Endodermal cell (in vitro differentiated cells): ENCODE measurements around the gene CALCB. TPM values are rescaled to one million over a fixed set of nuclear protein-coding genes. Genes with fewer than 3 reads are reported as not detected.
A peak's percentile ranks its signal among the peaks of the same experiment; 100 is the strongest.

Source experiments
- DNase-seq: peaks from one replicate; pipeline ENCODE4 v3.0.0-alpha.2; 2017
- H3K27ac ChIP-seq: 2 replicates; pipeline ENCODE4 v1.5.1; 2013; ENCODE audit warnings: mild to moderate bottlenecking, low read depth, low read length, moderate library complexity
- H3K27me3 ChIP-seq: 2 replicates; pipeline ENCODE4 v1.6.1; 2013; ENCODE audit warnings: mild to moderate bottlenecking, low read length, moderate library complexity; ENCODE audit not compliant: insufficient read depth, control insufficient read depth, poor library complexity, severe bottlenecking
- H3K36me3 ChIP-seq: 2 replicates; pipeline ENCODE4 v1.7.0; 2013; ENCODE audit warnings: mild to moderate bottlenecking, low read length, moderate library complexity; ENCODE audit not compliant: control insufficient read depth, insufficient read depth
- H3K4me1 ChIP-seq: one replicate; pipeline ENCODE4 v1.7.0; 2013; ENCODE audit warnings: low read length; ENCODE audit not compliant: control insufficient read depth, insufficient read depth
- H3K4me3 ChIP-seq: 2 replicates; pipeline ENCODE4 v1.5.1; 2013; ENCODE audit warnings: mild to moderate bottlenecking, low read length, moderate library complexity
- H3K9ac ChIP-seq: 2 replicates; pipeline ENCODE4 v1.6.1; 2013; ENCODE audit warnings: mild to moderate bottlenecking, low read length, moderate library complexity; ENCODE audit not compliant: poor library complexity, severe bottlenecking; ENCODE audit errors: extremely low read depth
- H3K9me3 ChIP-seq: 2 replicates; pipeline ENCODE4 v1.6.1; 2013; ENCODE audit warnings: mild to moderate bottlenecking, low read length, moderate library complexity; ENCODE audit not compliant: control insufficient read depth
- H3K27ac Mint-ChIP-seq: 2 replicates; pipeline ENCODE4 v1.8.0; 2020; ENCODE audit warnings: mixed read lengths
- H3K27me3 Mint-ChIP-seq: 2 replicates; pipeline ENCODE4 v1.8.0; 2021; ENCODE audit warnings: mild to moderate bottlenecking, mixed read lengths; ENCODE audit not compliant: insufficient read depth
- H3K36me3 Mint-ChIP-seq: 2 replicates; pipeline ENCODE4 v1.8.0; 2020; ENCODE audit warnings: low read depth, mixed read lengths
- H3K4me1 Mint-ChIP-seq: 2 replicates; pipeline ENCODE4 v1.8.0; 2020; ENCODE audit warnings: mixed read lengths
- H3K4me3 Mint-ChIP-seq: 2 replicates; pipeline ENCODE4 v1.8.0; 2020; ENCODE audit warnings: mild to moderate bottlenecking, moderate library complexity, mixed read lengths
- H3K9me3 Mint-ChIP-seq: 2 replicates; pipeline ENCODE4 v1.8.0; 2020; ENCODE audit warnings: mild to moderate bottlenecking, mixed read lengths
- WGBS, 2 experiments: methylation state at CpG; one replicate each; pipeline versions ENCODE4 v1.1.5 to v1.1.7; 2013; ENCODE audit warnings: missing lambda C conversion rate in 2 of 2, mixed read lengths in 1 of 2; ENCODE audit not compliant: insufficient coverage in 1 of 2, insufficient read length in 1 of 2; 5-methylcytosine and 5-hydroxymethylcytosine counted together
- long read RNA-seq, 4 experiments: library from polyadenylated mRNA in 2 of 4; library from RNA in 1 of 4; library from capped mRNA in 1 of 4; stranded (forward) in 3 of 4; unstranded in 1 of 4; transcript quantifications; one replicate each; pipeline ENCODE4 v2.0.0, GENCODE V29; 2020 to 2021; ENCODE audit warnings: inconsistent platforms in 1 of 4
- polyA plus RNA-seq, 2 experiments: library from polyadenylated mRNA; stranded (reverse); fragments of 50-300 nt; gene quantifications; one replicate each; pipeline ENCODE4 v1.2.3, GENCODE V29; 2013
- total RNA-seq, 2 donors: library from RNA; stranded (reverse); fragmentation: NEBNext Ultra II Directional in 1 of 2; extraction: Animal tissue kit (Norgen Biotek cat#: 25700) in 1 of 2; gene quantifications; 2 replicates in 1 of 2; 3 replicates in 1 of 2; pipeline ENCODE4 v1.2.1, GENCODE V29; 2021
- TF ChIP-seq, protein P1 (sequence below): fragments of 200-600 bp; sonication (generic); conservative IDR thresholded peaks from 2 replicates; pipeline ENCODE4 v1.5.0; 2021; ENCODE audit warnings: antibody characterized with exemption, mild to moderate bottlenecking

Gene CALCB, protein sequence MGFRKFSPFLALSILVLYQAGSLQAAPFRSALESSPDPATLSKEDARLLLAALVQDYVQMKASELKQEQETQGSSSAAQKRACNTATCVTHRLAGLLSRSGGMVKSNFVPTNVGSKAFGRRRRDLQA
- not detected for total RNA-seq
- 2.1 TPM for polyA plus RNA-seq (2013, experiment 1 of 2)
- 1.9 TPM for polyA plus RNA-seq (2013, experiment 2 of 2)
- long read RNA-seq, experiment 1 = 0 reads
- long read RNA-seq, experiment 2 = 0 reads
- long read RNA-seq, experiment 3 = 0 reads
- long read RNA-seq, experiment 4 = 0 reads

DNA sequence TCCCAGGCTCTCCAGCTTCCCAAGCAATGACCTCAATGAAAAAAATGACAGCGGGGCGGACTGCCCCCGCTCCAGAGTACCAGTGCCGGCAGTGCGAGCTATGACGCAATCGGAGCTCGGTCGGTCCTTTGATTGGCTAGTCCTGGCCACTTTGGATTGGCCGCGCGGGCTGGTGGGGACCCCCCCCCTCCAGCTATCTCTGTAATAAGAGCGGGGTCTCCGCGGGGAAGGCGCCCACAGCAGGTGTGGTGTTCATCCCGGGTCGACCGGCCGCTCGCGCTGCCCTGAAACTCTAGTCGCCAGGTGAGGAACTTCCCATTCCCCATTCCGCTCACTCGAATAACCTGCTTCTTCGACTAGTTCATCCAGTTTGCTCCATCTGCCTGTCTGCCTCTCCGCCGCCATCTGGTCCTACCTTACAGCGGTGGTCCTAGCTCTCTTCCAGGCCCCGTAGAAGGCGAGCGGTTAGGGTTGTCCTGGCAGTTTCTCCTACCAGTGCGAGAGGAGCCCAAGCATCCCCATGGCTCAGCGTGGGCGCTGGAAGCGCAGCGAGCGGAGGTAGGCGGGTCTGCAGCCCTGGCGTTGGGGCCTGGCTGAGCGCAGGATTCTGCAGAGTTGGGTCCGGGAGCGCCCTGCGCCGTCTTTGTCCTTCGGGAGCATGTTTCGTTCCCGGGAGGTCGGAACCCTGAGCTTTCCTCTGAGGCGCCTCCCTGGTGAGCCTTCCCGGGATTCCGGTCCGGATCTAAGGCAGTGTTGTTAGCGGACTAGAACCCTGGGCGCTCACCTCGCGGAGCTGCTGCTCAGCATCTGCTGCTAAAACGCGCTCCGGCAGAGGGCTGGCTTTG is at the start of gene CALCB:
CALCB (plus strand) TSS at position 233 of the 845 bp plus-strand sequence. CDS start 1,126 bp downstream, outside the sequence.
- Histone ChIP-seq H3K36me3 (no peaks in the 10 kb centered on the region), H3K4me3 (peak within 1 kb of the TSS; percentile 80), H3K4me1 (no peaks in the 10 kb centered on the region), H3K9me3 (peaks cover 6% of the 10 kb centered on the region), H3K27ac (no peak within 1 kb of the TSS), H3K27me3 (peaks cover 62% of the 10 kb centered on the region), H3K9ac (no peak within 1 kb of the TSS)
- DNase-seq = peak; percentile 84
- WGBS, 2 experiments = 2 to 3% methylated on average over 37 to 60 of the region's 60 CpGs
- no peak within 1 kb of the TSS for H3K4me3 Mint-ChIP-seq
- peaks cover 46% of the 10 kb centered on the region for H3K9me3 Mint-ChIP-seq
- peaks cover 38% of the 10 kb centered on the region for H3K27me3 Mint-ChIP-seq
- no peak within 1 kb of the TSS for H3K27ac Mint-ChIP-seq
- no peaks in the 10 kb centered on the region for H3K36me3 Mint-ChIP-seq
- TF ChIP-seq, protein P1, sequence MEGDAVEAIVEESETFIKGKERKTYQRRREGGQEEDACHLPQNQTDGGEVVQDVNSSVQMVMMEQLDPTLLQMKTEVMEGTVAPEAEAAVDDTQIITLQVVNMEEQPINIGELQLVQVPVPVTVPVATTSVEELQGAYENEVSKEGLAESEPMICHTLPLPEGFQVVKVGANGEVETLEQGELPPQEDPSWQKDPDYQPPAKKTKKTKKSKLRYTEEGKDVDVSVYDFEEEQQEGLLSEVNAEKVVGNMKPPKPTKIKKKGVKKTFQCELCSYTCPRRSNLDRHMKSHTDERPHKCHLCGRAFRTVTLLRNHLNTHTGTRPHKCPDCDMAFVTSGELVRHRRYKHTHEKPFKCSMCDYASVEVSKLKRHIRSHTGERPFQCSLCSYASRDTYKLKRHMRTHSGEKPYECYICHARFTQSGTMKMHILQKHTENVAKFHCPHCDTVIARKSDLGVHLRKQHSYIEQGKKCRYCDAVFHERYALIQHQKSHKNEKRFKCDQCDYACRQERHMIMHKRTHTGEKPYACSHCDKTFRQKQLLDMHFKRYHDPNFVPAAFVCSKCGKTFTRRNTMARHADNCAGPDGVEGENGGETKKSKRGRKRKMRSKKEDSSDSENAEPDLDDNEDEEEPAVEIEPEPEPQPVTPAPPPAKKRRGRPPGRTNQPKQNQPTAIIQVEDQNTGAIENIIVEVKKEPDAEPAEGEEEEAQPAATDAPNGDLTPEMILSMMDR = no peak
- H3K4me1 Mint-ChIP-seq = peaks cover 4% of the 10 kb centered on the region

DNA sequence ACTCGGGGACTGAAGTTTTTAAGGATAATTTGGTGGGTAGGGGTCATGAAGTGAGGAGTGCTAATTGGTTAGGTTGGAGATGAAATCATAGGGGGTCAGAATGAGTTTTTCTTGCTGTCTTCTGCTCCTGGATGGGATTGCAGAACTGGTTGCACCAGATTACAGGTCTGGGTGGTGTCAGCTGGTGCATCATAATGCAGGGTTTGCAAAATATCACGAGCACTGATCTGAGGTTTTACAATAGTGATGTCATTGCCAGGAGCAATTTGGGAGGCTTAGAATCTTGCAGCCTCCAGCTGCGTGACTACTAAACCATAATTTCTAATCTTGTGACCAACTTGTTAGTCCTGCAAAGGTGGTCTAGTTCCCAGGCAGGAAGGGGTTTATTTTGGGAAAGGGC is 46.4 kb upstream of the CALCB start:
- Mint-ChIP-seq H3K27ac (no peak overlapping the region), H3K36me3 (no peaks in the 10 kb centered on the region), H3K9me3 (peaks cover 14% of the 10 kb centered on the region), H3K4me1 (no peaks in the 10 kb centered on the region), H3K27me3 (peaks cover 3% of the 10 kb centered on the region), H3K4me3 (no peak overlapping the region)
- H3K4me3 ChIP-seq = no peak overlapping the region
- no peaks in the 10 kb centered on the region for H3K27me3 ChIP-seq
- H3K9me3 ChIP-seq = peaks cover 9% of the 10 kb centered on the region
- no peaks in the 10 kb centered on the region for H3K4me1 ChIP-seq
- TF ChIP-seq, protein P1 = no peak
- DNase-seq = no peak
- H3K36me3 ChIP-seq = no peaks in the 10 kb centered on the region
- no peak overlapping the region for H3K9ac ChIP-seq
- H3K27ac ChIP-seq = no peak overlapping the region
- 64 to 82% methylated on average over 2 to 3 of the region's 3 CpGs for WGBS, 2 experiments

DNA sequence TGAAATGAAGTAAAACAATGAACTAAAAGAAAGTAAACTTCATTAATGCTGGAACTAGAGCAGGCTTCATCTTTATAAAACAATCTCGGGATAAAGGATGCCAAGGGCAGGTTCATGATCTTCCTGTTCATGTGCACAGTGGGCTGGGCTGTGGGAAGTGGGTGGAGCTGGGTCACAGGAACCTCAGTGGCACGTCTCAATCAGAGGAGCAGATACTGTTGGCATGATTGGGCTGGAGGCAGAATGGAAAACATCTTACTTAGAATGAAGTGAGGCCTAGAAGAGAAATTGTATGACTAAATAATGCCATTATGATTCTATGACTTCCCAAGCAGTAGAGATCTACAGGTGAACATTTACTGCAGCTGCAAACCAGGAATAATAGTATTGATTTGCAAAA is 45.4 kb upstream of the CALCB start:
- 81 to 86% methylated on average over 2 of the region's 2 CpGs for WGBS, 2 experiments
- Histone ChIP-seq H3K27ac (no peak overlapping the region), H3K9ac (no peak overlapping the region), H3K36me3 (no peaks in the 10 kb centered on the region), H3K4me3 (no peak overlapping the region), H3K27me3 (no peaks in the 10 kb centered on the region), H3K9me3 (peaks cover 7% of the 10 kb centered on the region), H3K4me1 (no peaks in the 10 kb centered on the region)
- Mint-ChIP-seq H3K36me3 (no peaks in the 10 kb centered on the region), H3K27me3 (peaks cover 3% of the 10 kb centered on the region), H3K4me3 (no peak overlapping the region), H3K4me1 (no peaks in the 10 kb centered on the region), H3K9me3 (peaks cover 13% of the 10 kb centered on the region), H3K27ac (no peak overlapping the region)
- TF ChIP-seq, protein P1 = no peak
- DNase-seq = no peak
